ENCODE measurements around the gene UCP2.
"Not testable (repeated sequence)": the region's sequence is repeated elsewhere in the genome, so short reads cannot be mapped to it uniquely, and the experiment has no call there.

The UCP2 gene

DNA sequence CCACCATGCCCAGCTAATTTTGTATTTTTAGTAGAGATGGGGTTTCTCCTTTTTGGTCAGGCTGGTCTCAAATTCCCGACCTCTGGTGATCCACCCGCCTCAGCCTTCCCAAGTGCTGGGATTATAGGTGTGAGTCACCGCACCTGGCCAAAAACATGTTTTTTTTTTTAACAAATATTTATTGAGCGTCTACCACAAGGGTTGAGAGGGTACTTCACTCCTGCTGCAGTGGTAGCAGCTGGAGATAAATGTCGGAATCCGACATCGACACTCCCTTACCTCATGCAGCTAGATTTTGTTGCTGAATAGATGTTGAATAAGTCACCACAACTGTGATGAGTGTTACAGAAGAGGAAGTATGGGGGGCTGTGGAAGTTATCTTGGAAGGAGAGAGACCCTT is 30.8 kb downstream of the UCP2 start:
- no peaks in the 10 kb centered on the region for H3K27me3 ChIP-seq (ENCODE audit: control insufficient read depth, insufficient read depth, low read length)
- H3K27ac ChIP-seq (ENCODE audit: low read depth, low read length): no peak overlapping the region
- no peak overlapping the region for H3K9ac ChIP-seq (ENCODE audit: low read length)
- H3K4me1 ChIP-seq (ENCODE audit: control insufficient read depth, insufficient read depth, low read length): no peaks in the 10 kb centered on the region
- H3K4me3 ChIP-seq (ENCODE audit: low read length): no peak overlapping the region
- H3K36me3 ChIP-seq (ENCODE audit: control insufficient read depth, insufficient read depth, low read length): no peaks in the 10 kb centered on the region

DNA sequence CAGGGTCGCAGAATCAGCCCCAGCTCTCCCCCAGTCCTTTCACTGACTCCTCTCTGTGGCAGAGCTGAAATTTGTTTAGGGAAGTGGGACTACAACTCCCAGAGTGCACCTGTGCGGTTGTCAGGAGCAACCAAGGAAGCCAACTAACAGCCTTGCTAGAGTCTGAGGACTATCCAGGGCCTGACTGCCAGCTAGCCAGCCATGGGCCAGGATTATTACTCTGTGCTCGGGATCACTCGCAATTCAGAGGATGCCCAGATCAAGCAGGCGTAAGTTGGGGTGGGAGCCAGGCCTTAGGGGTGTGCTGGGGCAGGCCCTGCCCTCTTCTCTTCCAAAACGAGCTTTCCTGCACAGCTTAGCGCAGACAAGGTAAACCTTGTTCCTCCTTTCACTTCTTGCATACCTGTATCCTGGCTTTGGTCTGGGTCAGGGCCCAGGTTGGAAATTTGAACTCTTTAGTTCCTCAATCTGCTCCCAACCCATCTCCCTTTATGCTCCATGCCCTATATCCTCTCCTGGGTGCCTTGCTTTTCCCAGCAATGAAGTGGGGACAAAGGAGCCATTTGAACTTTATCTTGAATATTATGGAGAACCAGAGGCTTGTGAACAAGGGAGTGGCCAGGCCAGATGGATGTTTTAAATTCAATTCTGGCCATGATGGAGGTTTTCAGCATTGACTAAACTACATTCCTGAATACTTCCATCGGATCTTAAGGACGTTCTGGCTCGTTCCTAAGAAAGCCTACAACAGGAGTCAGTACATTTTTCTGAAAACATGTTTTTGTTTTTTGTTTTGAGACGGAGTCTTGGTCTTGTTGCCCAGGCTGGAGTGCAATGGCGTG is 31.6 kb downstream of the UCP2 start, which contains the start of gene DNAJB13:
Gene DNAJB13 (plus strand): TSS at position 158 of the 842 bp plus-strand sequence. CDS start 44 bp downstream, at position 202.
- H3K9ac ChIP-seq (ENCODE audit: low read length): no peak within 1 kb of the TSS
- no peak within 1 kb of the TSS for H3K27ac ChIP-seq (ENCODE audit: low read depth, low read length)
- no peaks in the 10 kb centered on the region for H3K4me1 ChIP-seq (ENCODE audit: control insufficient read depth, insufficient read depth, low read length)
- no peak within 1 kb of the TSS for H3K4me3 ChIP-seq (ENCODE audit: low read length)
- no peaks in the 10 kb centered on the region for H3K27me3 ChIP-seq (ENCODE audit: control insufficient read depth, insufficient read depth, low read length)
- H3K36me3 ChIP-seq (ENCODE audit: control insufficient read depth, insufficient read depth, low read length): no peaks in the 10 kb centered on the region

DNA sequence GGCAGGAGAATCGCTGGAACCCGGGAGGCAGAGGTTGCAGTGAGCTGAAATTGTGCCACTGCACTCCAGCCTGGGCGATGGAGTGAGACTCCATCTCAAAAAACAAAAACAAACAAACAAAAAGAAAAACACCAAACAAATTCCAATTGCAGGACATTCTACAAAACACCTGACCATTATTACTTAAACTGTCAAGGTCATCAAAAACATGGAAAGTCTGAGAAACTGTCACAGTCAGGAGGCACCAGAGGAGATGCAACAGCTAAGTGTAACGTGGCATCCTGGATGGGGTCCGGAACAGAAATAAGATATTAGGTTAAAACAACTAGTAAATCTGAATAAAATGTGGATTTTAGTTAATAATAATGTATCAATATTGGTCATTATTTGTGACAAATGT is 32.7 kb downstream of the UCP2 start:
- H3K36me3 ChIP-seq (ENCODE audit: control insufficient read depth, insufficient read depth, low read length): no peaks in the 10 kb centered on the region
- H3K27ac ChIP-seq (ENCODE audit: low read depth, low read length): no peak overlapping the region
- no peak overlapping the region for H3K9ac ChIP-seq (ENCODE audit: low read length)
- no peak overlapping the region for H3K4me3 ChIP-seq (ENCODE audit: low read length)
- no peaks in the 10 kb centered on the region for H3K4me1 ChIP-seq (ENCODE audit: control insufficient read depth, insufficient read depth, low read length)
- H3K27me3 ChIP-seq (ENCODE audit: control insufficient read depth, insufficient read depth, low read length): no peaks in the 10 kb centered on the region

DNA sequence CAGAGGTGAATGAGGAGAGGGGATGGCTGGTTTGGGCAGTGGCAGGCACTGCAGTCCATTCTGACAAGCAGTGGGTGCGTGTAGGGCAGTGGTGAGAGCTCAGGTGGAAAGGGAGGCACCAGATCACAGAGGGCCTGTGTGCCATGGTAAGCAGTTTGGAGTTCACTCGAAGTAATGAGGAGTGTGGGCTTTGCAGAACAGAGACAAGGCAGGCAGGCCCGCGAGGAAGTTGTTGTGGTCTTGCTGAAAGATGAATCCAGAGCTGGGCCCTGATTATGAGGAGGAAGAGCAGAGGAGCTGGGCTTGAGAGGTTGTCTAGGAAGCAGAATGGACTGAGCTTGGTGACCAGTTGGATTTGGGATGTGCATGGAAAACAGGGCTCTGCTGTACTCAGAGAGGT is 33.4 kb downstream of the UCP2 start:
- Histone ChIP-seq H3K27ac (ENCODE audit: low read depth, low read length) (no peak overlapping the region), H3K27me3 (ENCODE audit: control insufficient read depth, insufficient read depth, low read length) (no peaks in the 10 kb centered on the region), H3K9ac (ENCODE audit: low read length) (no peak overlapping the region), H3K4me1 (ENCODE audit: control insufficient read depth, insufficient read depth, low read length) (no peaks in the 10 kb centered on the region), H3K4me3 (ENCODE audit: low read length) (no peak overlapping the region), H3K36me3 (ENCODE audit: control insufficient read depth, insufficient read depth, low read length) (no peaks in the 10 kb centered on the region)

DNA sequence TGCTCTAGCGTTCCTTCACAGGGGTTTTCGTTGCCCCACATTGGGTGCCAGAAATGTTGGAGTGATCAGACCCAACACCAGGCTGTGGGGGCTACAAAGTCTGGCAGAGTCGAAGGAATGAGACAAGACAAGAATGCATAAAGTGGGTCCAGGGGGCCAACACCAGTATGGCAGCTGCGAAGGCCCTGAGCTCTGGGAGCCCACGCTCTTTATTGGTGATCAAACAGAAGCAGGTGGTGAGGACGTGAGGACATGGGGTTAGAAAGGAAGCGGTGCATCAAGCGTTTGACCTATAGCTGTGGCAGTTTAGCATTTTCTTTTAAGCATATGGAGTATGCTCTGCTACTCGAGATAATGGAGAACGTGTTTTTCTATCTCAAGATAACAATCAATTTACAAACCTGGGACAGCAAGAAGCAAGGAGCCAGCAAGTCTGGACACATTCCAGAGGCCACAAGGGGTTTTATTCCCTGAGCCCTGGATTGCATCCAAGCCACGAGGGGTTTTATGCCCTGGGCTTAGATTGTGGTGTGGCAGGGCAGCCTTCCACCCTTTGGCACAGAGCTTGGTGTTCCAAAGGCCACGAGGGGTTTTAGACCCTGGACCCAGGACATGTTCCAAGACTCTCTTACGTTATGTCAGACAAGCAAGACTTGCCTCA is 35.7 kb downstream of the UCP2 start:
- H3K27me3 ChIP-seq (ENCODE audit: control insufficient read depth, insufficient read depth, low read length): no peaks in the 10 kb centered on the region
- H3K4me1 ChIP-seq (ENCODE audit: control insufficient read depth, insufficient read depth, low read length): no peaks in the 10 kb centered on the region
- H3K36me3 ChIP-seq (ENCODE audit: control insufficient read depth, insufficient read depth, low read length): no peaks in the 10 kb centered on the region
- no peak overlapping the region for H3K4me3 ChIP-seq (ENCODE audit: low read length)
- no peak overlapping the region for H3K27ac ChIP-seq (ENCODE audit: low read depth, low read length)
- no peak overlapping the region for H3K9ac ChIP-seq (ENCODE audit: low read length)

DNA sequence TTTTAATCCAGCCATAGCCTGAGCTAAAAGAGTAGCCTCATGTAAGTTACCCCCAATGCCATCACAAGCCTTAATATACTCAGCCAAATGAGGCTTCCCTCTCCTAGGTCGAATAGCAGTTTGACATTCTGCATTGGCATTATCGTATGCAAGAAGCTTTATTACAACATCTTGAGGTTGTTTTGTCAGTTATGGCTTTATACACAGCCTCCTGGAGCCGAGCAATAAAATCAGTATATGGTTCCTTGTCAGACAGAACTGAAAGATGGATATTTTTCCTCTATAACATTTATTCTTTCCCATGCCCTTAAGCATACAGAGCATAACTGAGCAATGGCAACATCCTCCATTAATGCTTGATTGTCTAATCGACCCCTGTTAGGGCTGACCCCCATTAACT is 37.2 kb downstream of the UCP2 start:
- no peak overlapping the region for H3K27ac ChIP-seq (ENCODE audit: low read depth, low read length)
- no peak overlapping the region for H3K9ac ChIP-seq (ENCODE audit: low read length)
- no peaks in the 10 kb centered on the region for H3K4me1 ChIP-seq (ENCODE audit: control insufficient read depth, insufficient read depth, low read length)
- no peak overlapping the region for H3K4me3 ChIP-seq (ENCODE audit: low read length)
- no peaks in the 10 kb centered on the region for H3K36me3 ChIP-seq (ENCODE audit: control insufficient read depth, insufficient read depth, low read length)
- H3K27me3 ChIP-seq (ENCODE audit: control insufficient read depth, insufficient read depth, low read length): no peaks in the 10 kb centered on the region

DNA sequence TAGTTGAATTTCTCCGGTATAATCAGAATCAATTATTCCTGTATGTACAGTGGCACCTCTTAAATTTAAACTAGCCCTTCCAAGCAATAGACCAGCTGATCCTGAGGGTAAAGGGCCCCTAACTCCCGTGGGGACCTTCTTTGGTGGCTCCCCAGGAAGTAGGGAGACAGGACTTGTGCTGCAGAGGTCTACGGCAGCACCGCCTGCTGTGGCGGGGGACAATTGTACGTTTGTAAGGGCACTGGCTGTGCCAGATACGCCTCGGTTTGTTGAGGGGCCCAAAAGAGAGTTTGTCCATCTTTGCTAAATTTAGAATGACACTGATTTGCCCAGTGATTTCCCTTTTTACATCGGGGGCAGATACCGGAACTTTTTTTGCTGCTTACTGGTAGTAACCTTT is 37.7 kb downstream of the UCP2 start:
- no peaks in the 10 kb centered on the region for H3K27me3 ChIP-seq (ENCODE audit: control insufficient read depth, insufficient read depth, low read length)
- H3K4me3 ChIP-seq (ENCODE audit: low read length): no peak overlapping the region
- H3K36me3 ChIP-seq (ENCODE audit: control insufficient read depth, insufficient read depth, low read length): no peaks in the 10 kb centered on the region
- no peaks in the 10 kb centered on the region for H3K4me1 ChIP-seq (ENCODE audit: control insufficient read depth, insufficient read depth, low read length)
- H3K27ac ChIP-seq (ENCODE audit: low read depth, low read length): no peak overlapping the region
- H3K9ac ChIP-seq (ENCODE audit: low read length): no peak overlapping the region

DNA sequence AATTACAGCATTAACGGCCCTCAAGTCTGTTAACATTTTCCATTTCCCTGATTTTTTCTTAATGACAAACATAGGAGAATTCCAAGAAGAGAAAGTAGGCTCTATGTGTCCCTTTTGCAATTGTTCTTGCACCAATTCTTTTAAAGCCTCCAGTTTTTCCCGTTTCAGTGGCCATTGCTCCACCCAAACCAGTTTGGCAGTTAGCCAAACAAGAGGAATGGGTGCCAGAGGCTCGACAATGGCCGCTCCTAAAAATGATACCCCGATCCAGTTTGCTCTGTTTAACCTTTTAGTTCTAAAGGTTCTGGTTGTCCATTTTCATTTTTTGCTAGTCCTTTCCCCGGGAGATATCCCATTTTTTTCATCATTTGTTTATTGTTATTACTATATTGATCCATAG is 38.6 kb downstream of the UCP2 start:
- H3K27me3 ChIP-seq (ENCODE audit: control insufficient read depth, insufficient read depth, low read length): no peaks in the 10 kb centered on the region
- no peak overlapping the region for H3K27ac ChIP-seq (ENCODE audit: low read depth, low read length)
- no peak overlapping the region for H3K9ac ChIP-seq (ENCODE audit: low read length)
- H3K4me1 ChIP-seq (ENCODE audit: control insufficient read depth, insufficient read depth, low read length): no peaks in the 10 kb centered on the region
- H3K36me3 ChIP-seq (ENCODE audit: control insufficient read depth, insufficient read depth, low read length): no peaks in the 10 kb centered on the region
- no peak overlapping the region for H3K4me3 ChIP-seq (ENCODE audit: low read length)

DNA sequence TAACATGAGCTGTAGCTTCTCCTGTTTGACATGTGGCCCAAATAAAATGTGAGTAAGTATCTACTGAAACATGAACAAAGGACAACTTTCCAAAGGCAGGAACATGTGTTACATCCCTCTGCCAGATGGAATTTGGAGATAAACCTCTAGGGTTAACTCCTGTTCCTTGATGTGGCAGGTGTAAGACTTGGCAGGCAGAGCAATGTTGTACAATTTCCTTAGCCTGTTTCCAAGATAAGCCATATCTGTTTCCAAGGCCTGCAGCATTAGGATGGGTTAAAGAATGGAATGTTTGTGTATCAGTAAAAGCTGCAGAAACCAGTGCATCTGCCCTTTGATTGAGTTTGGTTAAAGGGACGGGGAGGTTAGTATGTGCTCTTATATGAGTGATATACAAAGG is 40.6 kb downstream of the UCP2 start:
- H3K4me1 ChIP-seq (ENCODE audit: control insufficient read depth, insufficient read depth, low read length): no peaks in the 10 kb centered on the region
- H3K27me3 ChIP-seq (ENCODE audit: control insufficient read depth, insufficient read depth, low read length): no peaks in the 10 kb centered on the region
- no peak overlapping the region for H3K9ac ChIP-seq (ENCODE audit: low read length)
- H3K4me3 ChIP-seq (ENCODE audit: low read length): no peak overlapping the region
- H3K27ac ChIP-seq (ENCODE audit: low read depth, low read length): no peak overlapping the region
- H3K36me3 ChIP-seq (ENCODE audit: control insufficient read depth, insufficient read depth, low read length): no peaks in the 10 kb centered on the region

DNA sequence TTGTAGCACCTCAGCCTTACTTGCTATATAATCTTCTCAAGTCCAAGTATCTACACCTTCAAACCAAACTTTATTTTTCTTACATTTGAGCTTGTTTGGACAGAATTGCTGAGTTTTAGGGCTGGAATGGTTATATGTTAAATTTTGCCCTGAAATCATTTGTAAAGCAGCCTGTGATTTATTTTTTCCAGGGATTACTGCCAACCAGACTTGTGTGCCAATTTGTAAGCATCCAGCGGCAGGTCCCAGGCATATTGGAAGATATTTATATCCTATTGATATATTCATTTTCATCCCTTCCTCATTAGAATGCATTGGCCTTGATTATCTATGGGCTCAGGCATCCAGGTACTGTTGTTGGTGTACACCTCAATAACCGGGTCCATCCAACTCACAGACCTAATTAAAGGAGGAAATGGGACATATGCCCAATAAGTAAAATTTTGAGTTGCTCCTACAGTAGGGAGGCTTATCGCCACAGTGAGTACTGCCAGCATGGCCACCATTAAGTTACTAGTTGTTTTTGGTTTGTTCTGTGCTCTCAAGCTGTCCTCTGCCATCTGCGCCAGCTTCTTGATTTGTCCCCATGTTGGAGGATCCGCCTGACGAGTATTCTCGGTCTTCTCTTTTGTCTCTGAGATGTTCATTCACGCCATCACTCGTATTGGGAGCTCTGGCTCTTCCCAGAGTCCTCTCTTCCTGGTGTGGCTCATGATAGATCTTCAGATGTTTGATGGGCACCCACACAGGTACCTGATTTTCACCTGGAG is 41.7 kb downstream of the UCP2 start:
- no peak overlapping the region for H3K9ac ChIP-seq (ENCODE audit: low read length)
- no peak overlapping the region for H3K27ac ChIP-seq (ENCODE audit: low read depth, low read length)
- H3K4me1 ChIP-seq (ENCODE audit: control insufficient read depth, insufficient read depth, low read length): no peaks in the 10 kb centered on the region
- H3K36me3 ChIP-seq (ENCODE audit: control insufficient read depth, insufficient read depth, low read length): no peaks in the 10 kb centered on the region
- no peaks in the 10 kb centered on the region for H3K27me3 ChIP-seq (ENCODE audit: control insufficient read depth, insufficient read depth, low read length)
- no peak overlapping the region for H3K4me3 ChIP-seq (ENCODE audit: low read length)

DNA sequence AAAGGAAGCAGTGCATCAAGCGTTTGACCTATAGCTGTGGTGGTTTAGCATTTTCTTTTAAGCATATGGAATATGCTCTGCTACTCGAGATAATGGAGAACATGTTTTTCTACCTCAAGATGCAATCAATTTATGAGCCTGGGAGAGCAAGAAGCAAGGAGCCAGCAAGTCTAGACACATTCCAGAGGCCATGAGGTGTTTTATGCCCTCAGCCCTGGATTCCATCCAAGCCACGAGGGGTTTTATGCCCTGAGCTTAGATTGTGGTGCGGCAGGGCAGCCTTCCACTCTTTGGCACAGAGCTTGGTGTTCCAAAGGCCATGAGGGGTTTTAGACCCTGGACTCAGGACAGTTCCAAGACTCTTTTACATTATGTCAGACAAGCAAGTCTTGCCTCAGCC is 43.5 kb downstream of the UCP2 start:
- no peak overlapping the region for H3K27ac ChIP-seq (ENCODE audit: low read depth, low read length)
- no peaks in the 10 kb centered on the region for H3K27me3 ChIP-seq (ENCODE audit: control insufficient read depth, insufficient read depth, low read length)
- H3K4me1 ChIP-seq (ENCODE audit: control insufficient read depth, insufficient read depth, low read length): no peaks in the 10 kb centered on the region
- H3K36me3 ChIP-seq (ENCODE audit: control insufficient read depth, insufficient read depth, low read length): no peaks in the 10 kb centered on the region
- no peak overlapping the region for H3K4me3 ChIP-seq (ENCODE audit: low read length)
- no peak overlapping the region for H3K9ac ChIP-seq (ENCODE audit: low read length)

DNA sequence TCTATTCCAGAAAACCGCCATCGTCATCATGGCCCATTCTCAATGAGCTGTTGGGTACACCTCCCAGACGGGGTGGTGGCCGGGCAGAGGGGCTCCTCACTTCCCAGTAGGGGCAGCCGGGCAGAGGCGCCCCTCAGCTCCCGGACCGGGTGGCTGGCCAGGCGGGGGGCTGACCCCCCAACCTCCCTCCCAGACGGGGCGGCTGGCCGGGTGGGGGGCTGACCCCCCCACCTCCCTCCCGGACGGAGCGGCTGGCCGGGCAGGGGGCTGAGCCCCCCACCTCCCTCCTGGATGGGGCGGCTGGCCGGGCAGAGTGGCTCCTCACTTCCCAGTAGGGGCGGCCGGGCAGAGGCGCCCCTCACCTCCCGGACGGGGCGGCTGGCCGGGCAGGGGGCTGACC is 46.6 kb downstream of the UCP2 start:
- not testable (repeated sequence) for H3K36me3 ChIP-seq (ENCODE audit: control insufficient read depth, insufficient read depth, low read length); H3K27me3 ChIP-seq (ENCODE audit: control insufficient read depth, insufficient read depth, low read length); H3K4me3 ChIP-seq (ENCODE audit: low read length); H3K9ac ChIP-seq (ENCODE audit: low read length); H3K27ac ChIP-seq (ENCODE audit: low read depth, low read length); H3K4me1 ChIP-seq (ENCODE audit: control insufficient read depth, insufficient read depth, low read length)

Data from rectal smooth muscle tissue (tissue), 1 donor.